ENCODE data around the gene CBLB.

The CBLB gene

GRCh38 chr3:105618556-105618955 lies 250.3 kb downstream of the CBLB start:
- Histone ChIP-seq H3K27ac (ENCODE audit: insufficient read depth, low read depth, low read length, poor library complexity, severe bottlenecking) (no peak overlapping the region), H3K27me3 (ENCODE audit: control insufficient read depth, insufficient read depth, low read length, poor library complexity, severe bottlenecking) (no peaks in the 10 kb centered on the region), H3K36me3 (ENCODE audit: control insufficient read depth, insufficient read depth, low read length) (no peaks in the 10 kb centered on the region), H3K4me3 (ENCODE audit: insufficient read depth, low read depth, low read length) (no peak overlapping the region), H3K4me1 (ENCODE audit: control insufficient read depth, insufficient read depth, low read length) (no peaks in the 10 kb centered on the region), H3K9me3 (ENCODE audit: control insufficient read depth, low read length) (no peaks in the 10 kb centered on the region)
- 95% methylated on average over 5 of the region's 5 CpGs for WGBS, 2 experiments

DNA sequence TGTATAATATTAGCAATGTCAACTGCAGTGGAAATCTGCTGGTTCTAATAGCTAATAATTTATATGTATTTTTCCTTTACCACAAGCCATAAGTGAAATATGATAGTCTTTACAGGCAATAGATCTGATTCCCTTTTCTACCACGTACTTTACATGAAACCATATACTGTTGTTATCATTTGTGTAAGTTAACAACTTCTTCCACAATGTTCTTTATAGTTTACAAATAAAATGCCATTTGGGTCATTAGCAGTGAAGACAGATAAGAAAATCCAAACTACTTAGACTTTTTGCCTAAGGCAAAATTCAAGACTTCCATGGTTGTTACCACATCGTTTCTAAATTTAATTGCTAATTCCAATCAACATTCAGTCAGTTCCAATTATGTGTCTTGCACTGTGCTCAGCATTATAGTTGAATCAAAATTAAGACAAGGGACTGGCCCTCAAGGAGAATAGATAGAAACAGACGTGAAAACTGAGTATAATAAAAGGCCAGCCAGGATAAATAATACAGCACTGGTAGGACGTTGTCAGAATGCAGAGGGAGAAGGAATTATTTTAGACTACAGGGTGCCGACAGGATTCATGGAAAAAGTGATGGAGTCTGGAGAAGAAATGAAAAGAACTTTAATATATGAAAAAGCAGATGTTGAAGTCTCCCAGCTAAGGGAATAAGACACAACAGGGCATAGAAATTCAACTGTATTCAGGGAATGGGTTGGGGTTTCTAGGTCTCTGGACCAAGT lies 252.3 kb downstream of the CBLB start:
- Histone ChIP-seq H3K4me1 (ENCODE audit: control insufficient read depth, insufficient read depth, low read length) (peaks cover 8% of the 10 kb centered on the region), H3K36me3 (ENCODE audit: control insufficient read depth, insufficient read depth, low read length) (no peaks in the 10 kb centered on the region), H3K27ac (ENCODE audit: insufficient read depth, low read depth, low read length, poor library complexity, severe bottlenecking) (no peak overlapping the region), H3K4me3 (ENCODE audit: insufficient read depth, low read depth, low read length) (no peak overlapping the region), H3K9me3 (ENCODE audit: control insufficient read depth, low read length) (no peaks in the 10 kb centered on the region), H3K27me3 (ENCODE audit: control insufficient read depth, insufficient read depth, low read length, poor library complexity, severe bottlenecking) (no peaks in the 10 kb centered on the region)
- 86 to 91% methylated on average over 4 of the region's 5 CpGs for WGBS, 2 experiments

GRCh38 chr3:105615814-105616213 lies 253.0 kb downstream of the CBLB start:
- Histone ChIP-seq H3K27me3 (ENCODE audit: control insufficient read depth, insufficient read depth, low read length, poor library complexity, severe bottlenecking) (no peaks in the 10 kb centered on the region), H3K4me3 (ENCODE audit: insufficient read depth, low read depth, low read length) (no peak overlapping the region), H3K9me3 (ENCODE audit: control insufficient read depth, low read length) (no peaks in the 10 kb centered on the region), H3K27ac (ENCODE audit: insufficient read depth, low read depth, low read length, poor library complexity, severe bottlenecking) (no peak overlapping the region), H3K36me3 (ENCODE audit: control insufficient read depth, insufficient read depth, low read length) (no peaks in the 10 kb centered on the region), H3K4me1 (ENCODE audit: control insufficient read depth, insufficient read depth, low read length) (peaks cover 8% of the 10 kb centered on the region)
- WGBS, 2 experiments: 92 to 97% methylated on average over 3 of the region's 3 CpGs

GRCh38 chr3:105614288-105615030 lies 254.4 kb downstream of the CBLB start:
- no peaks in the 10 kb centered on the region for H3K27me3 ChIP-seq (ENCODE audit: control insufficient read depth, insufficient read depth, low read length, poor library complexity, severe bottlenecking)
- H3K27ac ChIP-seq (ENCODE audit: insufficient read depth, low read depth, low read length, poor library complexity, severe bottlenecking): no peak overlapping the region
- H3K9me3 ChIP-seq (ENCODE audit: control insufficient read depth, low read length): no peaks in the 10 kb centered on the region
- H3K4me1 ChIP-seq (ENCODE audit: control insufficient read depth, insufficient read depth, low read length): peaks cover 8% of the 10 kb centered on the region
- H3K4me3 ChIP-seq (ENCODE audit: insufficient read depth, low read depth, low read length): no peak overlapping the region
- H3K36me3 ChIP-seq (ENCODE audit: control insufficient read depth, insufficient read depth, low read length): no peaks in the 10 kb centered on the region

- Histone ChIP-seq H3K9me3 (ENCODE audit: control insufficient read depth, low read length) (no peaks in the 10 kb centered on the region), H3K27ac (ENCODE audit: insufficient read depth, low read depth, low read length, poor library complexity, severe bottlenecking) (no peak overlapping the region), H3K27me3 (ENCODE audit: control insufficient read depth, insufficient read depth, low read length, poor library complexity, severe bottlenecking) (no peaks in the 10 kb centered on the region), H3K36me3 (ENCODE audit: control insufficient read depth, insufficient read depth, low read length) (no peaks in the 10 kb centered on the region), H3K4me1 (ENCODE audit: control insufficient read depth, insufficient read depth, low read length) (peaks cover 8% of the 10 kb centered on the region), H3K4me3 (ENCODE audit: insufficient read depth, low read depth, low read length) (no peak overlapping the region)
- 42 to 46% methylated on average over 2 of the region's 2 CpGs for WGBS, 2 experiments
Measured at GRCh38 chr3:105613120-105613519, 255.7 kb downstream of the CBLB start.

- Histone ChIP-seq H3K4me3 (ENCODE audit: insufficient read depth, low read depth, low read length) (no peak overlapping the region), H3K27ac (ENCODE audit: insufficient read depth, low read depth, low read length, poor library complexity, severe bottlenecking) (no peak overlapping the region), H3K36me3 (ENCODE audit: control insufficient read depth, insufficient read depth, low read length) (no peaks in the 10 kb centered on the region), H3K27me3 (ENCODE audit: control insufficient read depth, insufficient read depth, low read length, poor library complexity, severe bottlenecking) (no peaks in the 10 kb centered on the region), H3K4me1 (ENCODE audit: control insufficient read depth, insufficient read depth, low read length) (peaks cover 8% of the 10 kb centered on the region), H3K9me3 (ENCODE audit: control insufficient read depth, low read length) (no peaks in the 10 kb centered on the region)
- 94 to 98% methylated on average over 5 of the region's 5 CpGs for WGBS, 2 experiments
Measured at GRCh38 chr3:105611304-105612192, 257.3 kb downstream of the CBLB start.

DNA sequence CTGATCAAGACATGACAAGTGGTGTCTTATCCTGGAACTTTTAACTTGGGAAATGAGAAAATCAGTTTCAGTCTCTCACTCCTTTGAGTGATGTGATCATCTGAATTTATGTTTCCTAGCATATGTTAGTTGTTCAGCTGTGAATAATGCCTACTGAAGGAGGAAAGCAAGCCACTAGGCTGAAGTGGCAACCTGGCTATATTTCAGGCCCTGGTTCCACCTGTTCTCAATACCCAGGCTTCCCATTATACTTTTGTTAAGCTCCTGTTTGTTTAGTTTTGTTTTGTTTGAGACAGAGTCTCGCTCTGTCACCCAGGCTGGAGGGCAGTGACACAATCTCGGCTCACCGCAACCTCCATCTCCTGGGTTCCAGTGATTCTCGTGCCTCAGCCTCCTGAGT lies 258.3 kb downstream of the CBLB start:
- H3K27ac ChIP-seq (ENCODE audit: insufficient read depth, low read depth, low read length, poor library complexity, severe bottlenecking): no peak overlapping the region
- no peaks in the 10 kb centered on the region for H3K36me3 ChIP-seq (ENCODE audit: control insufficient read depth, insufficient read depth, low read length)
- 92 to 96% methylated on average over 4 of the region's 4 CpGs for WGBS, 2 experiments
- H3K27me3 ChIP-seq (ENCODE audit: control insufficient read depth, insufficient read depth, low read length, poor library complexity, severe bottlenecking): no peaks in the 10 kb centered on the region
- no peaks in the 10 kb centered on the region for H3K9me3 ChIP-seq (ENCODE audit: control insufficient read depth, low read length)
- peaks cover 8% of the 10 kb centered on the region for H3K4me1 ChIP-seq (ENCODE audit: control insufficient read depth, insufficient read depth, low read length)
- no peak overlapping the region for H3K4me3 ChIP-seq (ENCODE audit: insufficient read depth, low read depth, low read length)

DNA sequence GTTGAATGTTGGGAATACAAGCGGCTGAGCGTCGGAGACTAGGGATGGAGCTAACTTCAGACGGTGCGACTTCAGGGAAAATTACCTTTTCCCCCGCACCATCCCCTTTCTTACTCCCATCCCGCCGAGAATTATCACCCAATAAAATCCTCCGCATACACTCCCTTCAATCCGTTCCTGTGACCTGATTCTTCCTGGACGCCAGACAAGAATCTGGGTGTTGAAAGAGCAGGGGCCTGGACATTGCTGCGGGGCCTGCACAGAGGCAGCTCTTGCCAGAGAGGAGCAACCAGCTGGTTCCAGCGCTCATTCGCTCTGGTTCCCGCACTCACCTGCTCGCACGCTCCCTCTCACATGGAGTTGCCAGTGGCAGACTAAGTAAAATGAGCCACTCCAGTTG lies 260.2 kb downstream of the CBLB start:
- Histone ChIP-seq H3K4me1 (ENCODE audit: control insufficient read depth, insufficient read depth, low read length) (peaks cover 8% of the 10 kb centered on the region), H3K36me3 (ENCODE audit: control insufficient read depth, insufficient read depth, low read length) (no peaks in the 10 kb centered on the region), H3K9me3 (ENCODE audit: control insufficient read depth, low read length) (no peaks in the 10 kb centered on the region), H3K27ac (ENCODE audit: insufficient read depth, low read depth, low read length, poor library complexity, severe bottlenecking) (no peak overlapping the region), H3K4me3 (ENCODE audit: insufficient read depth, low read depth, low read length) (no peak overlapping the region), H3K27me3 (ENCODE audit: control insufficient read depth, insufficient read depth, low read length, poor library complexity, severe bottlenecking) (no peaks in the 10 kb centered on the region)
- 92% methylated on average over 17 of the region's 17 CpGs for WGBS, 2 experiments

DNA sequence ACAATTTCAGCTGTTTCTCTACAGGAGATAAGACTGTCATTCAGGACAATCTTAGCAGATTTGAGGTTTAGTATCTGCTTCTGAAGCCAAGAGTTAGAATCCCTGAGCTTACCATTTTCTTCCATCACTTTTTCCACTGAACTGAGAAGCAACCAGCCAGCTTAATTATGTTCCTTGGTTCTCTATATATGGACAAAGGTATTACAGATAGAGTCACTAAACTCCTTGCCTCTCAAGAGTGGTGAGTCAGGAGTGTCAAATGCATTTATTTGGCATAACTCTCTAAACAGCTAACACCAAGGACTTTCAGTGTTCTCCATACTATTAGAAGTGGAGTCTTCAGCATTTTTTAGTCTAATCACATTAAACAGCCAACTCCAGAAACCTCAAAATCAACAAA lies 262.8 kb downstream of the CBLB start:
- Histone ChIP-seq H3K4me3 (ENCODE audit: insufficient read depth, low read depth, low read length) (no peak overlapping the region), H3K27me3 (ENCODE audit: control insufficient read depth, insufficient read depth, low read length, poor library complexity, severe bottlenecking) (no peaks in the 10 kb centered on the region), H3K36me3 (ENCODE audit: control insufficient read depth, insufficient read depth, low read length) (no peaks in the 10 kb centered on the region), H3K27ac (ENCODE audit: insufficient read depth, low read depth, low read length, poor library complexity, severe bottlenecking) (no peak overlapping the region), H3K9me3 (ENCODE audit: control insufficient read depth, low read length) (no peaks in the 10 kb centered on the region), H3K4me1 (ENCODE audit: control insufficient read depth, insufficient read depth, low read length) (no peaks in the 10 kb centered on the region)
